ENCODE results near the gene CHMP2A.
"Not testable (repeated sequence)": the region's sequence is repeated elsewhere in the genome, so short reads cannot be mapped to it uniquely, and the experiment has no call there.

Gene CHMP2A

GRCh38 chr19:58554494-58555368 is at the start of gene CHMP2A:
TSS of gene CHMP2A (minus strand) at chr19:58555105. CDS start at chr19:58554212, 893 bp downstream.
- peak; percentile 69 for FAIRE-seq

- FAIRE-seq, result no peak
Measured at GRCh38 chr19:58586133-58586765, 31.3 kb upstream of the CHMP2A start.

GRCh38 chr19:58585442-58586132 is 30.7 kb upstream of the CHMP2A start:
- no peak for FAIRE-seq

- no peak for FAIRE-seq
Measured at GRCh38 chr19:58584498-58585441, 29.9 kb upstream of the CHMP2A start.

- FAIRE-seq, result no peak
Measured at GRCh38 chr19:58582985-58583384, 28.1 kb upstream of the CHMP2A start.

- no peak for FAIRE-seq
Measured at GRCh38 chr19:58581227-58582141, 26.6 kb upstream of the CHMP2A start.

- FAIRE-seq, result no peak
Measured at GRCh38 chr19:58579473-58580142, 24.7 kb upstream of the CHMP2A start.

- FAIRE-seq, result no peak
Measured at GRCh38 chr19:58578012-58578925, 23.4 kb upstream of the CHMP2A start.

GRCh38 chr19:58577581-58577980 is 22.7 kb upstream of the CHMP2A start:
- FAIRE-seq, result not testable (repeated sequence)

GRCh38 chr19:58575183-58576041 is 20.5 kb upstream of the CHMP2A start:
- no peak for FAIRE-seq

- FAIRE-seq, result no peak
Measured at GRCh38 chr19:58573658-58574164, 18.8 kb upstream of the CHMP2A start.

- FAIRE-seq, result peak; percentile 97
Measured at GRCh38 chr19:58572818-58573657, 18.1 kb upstream of the CHMP2A start, which contains the start of gene MZF1. TSS of gene MZF1 (minus strand) at chr19:58573335. CDS start at chr19:58571389, 1,946 bp downstream.

GRCh38 chr19:58572026-58572817 is 17.3 kb upstream of the CHMP2A start:
- FAIRE-seq, result no peak

- no peak for FAIRE-seq
Measured at GRCh38 chr19:58571575-58571947, 16.7 kb upstream of the CHMP2A start.

GRCh38 chr19:58570770-58571574 is 16.1 kb upstream of the CHMP2A start:
- no peak for FAIRE-seq
